Endodermal cell (in vitro differentiated cells): ENCODE measurements around the gene ACADS. TPM values are rescaled to one million over a fixed set of nuclear protein-coding genes. Genes with fewer than 3 reads are reported as not detected.

Experiments used
- DNase-seq: peaks from one replicate; pipeline ENCODE4 v3.0.0-alpha.2; 2017
- H3K27ac ChIP-seq: 2 replicates; pipeline ENCODE4 v1.5.1; 2013; ENCODE audit warnings: mild to moderate bottlenecking, low read depth, low read length, moderate library complexity
- H3K27me3 ChIP-seq: 2 replicates; pipeline ENCODE4 v1.6.1; 2013; ENCODE audit warnings: mild to moderate bottlenecking, low read length, moderate library complexity; ENCODE audit not compliant: insufficient read depth, control insufficient read depth, poor library complexity, severe bottlenecking
- H3K36me3 ChIP-seq: 2 replicates; pipeline ENCODE4 v1.7.0; 2013; ENCODE audit warnings: mild to moderate bottlenecking, low read length, moderate library complexity; ENCODE audit not compliant: control insufficient read depth, insufficient read depth
- H3K4me1 ChIP-seq: one replicate; pipeline ENCODE4 v1.7.0; 2013; ENCODE audit warnings: low read length; ENCODE audit not compliant: control insufficient read depth, insufficient read depth
- H3K4me3 ChIP-seq: 2 replicates; pipeline ENCODE4 v1.5.1; 2013; ENCODE audit warnings: mild to moderate bottlenecking, low read length, moderate library complexity
- H3K9ac ChIP-seq: 2 replicates; pipeline ENCODE4 v1.6.1; 2013; ENCODE audit warnings: mild to moderate bottlenecking, low read length, moderate library complexity; ENCODE audit not compliant: poor library complexity, severe bottlenecking; ENCODE audit errors: extremely low read depth
- H3K9me3 ChIP-seq: 2 replicates; pipeline ENCODE4 v1.6.1; 2013; ENCODE audit warnings: mild to moderate bottlenecking, low read length, moderate library complexity; ENCODE audit not compliant: control insufficient read depth
- H3K27ac Mint-ChIP-seq: 2 replicates; pipeline ENCODE4 v1.8.0; 2020; ENCODE audit warnings: mixed read lengths
- H3K27me3 Mint-ChIP-seq: 2 replicates; pipeline ENCODE4 v1.8.0; 2021; ENCODE audit warnings: mild to moderate bottlenecking, mixed read lengths; ENCODE audit not compliant: insufficient read depth
- H3K36me3 Mint-ChIP-seq: 2 replicates; pipeline ENCODE4 v1.8.0; 2020; ENCODE audit warnings: low read depth, mixed read lengths
- H3K4me1 Mint-ChIP-seq: 2 replicates; pipeline ENCODE4 v1.8.0; 2020; ENCODE audit warnings: mixed read lengths
- H3K4me3 Mint-ChIP-seq: 2 replicates; pipeline ENCODE4 v1.8.0; 2020; ENCODE audit warnings: mild to moderate bottlenecking, moderate library complexity, mixed read lengths
- H3K9me3 Mint-ChIP-seq: 2 replicates; pipeline ENCODE4 v1.8.0; 2020; ENCODE audit warnings: mild to moderate bottlenecking, mixed read lengths
- CTCF ChIP-seq: fragments of 200-600 bp; sonication (generic); conservative IDR thresholded peaks from 2 replicates; pipeline ENCODE4 v1.5.0; 2021; ENCODE audit warnings: antibody characterized with exemption, mild to moderate bottlenecking
- WGBS, 2 experiments: methylation state at CpG; one replicate each; pipeline versions ENCODE4 v1.1.5 to v1.1.7; 2013; ENCODE audit warnings: missing lambda C conversion rate in 2 of 2, mixed read lengths in 1 of 2; ENCODE audit not compliant: insufficient coverage in 1 of 2, insufficient read length in 1 of 2; 5-methylcytosine and 5-hydroxymethylcytosine counted together
- total RNA-seq, 2 donors: library from RNA; stranded (reverse); fragmentation: NEBNext Ultra II Directional in 1 of 2; extraction: Animal tissue kit (Norgen Biotek cat#: 25700) in 1 of 2; gene quantifications; 2 replicates in 1 of 2; 3 replicates in 1 of 2; pipeline ENCODE4 v1.2.1, GENCODE V29; 2021

ACADS gene
- total RNA-seq, 2 donors from 2014 or later = 8.0 to 9.2 TPM

DNA sequence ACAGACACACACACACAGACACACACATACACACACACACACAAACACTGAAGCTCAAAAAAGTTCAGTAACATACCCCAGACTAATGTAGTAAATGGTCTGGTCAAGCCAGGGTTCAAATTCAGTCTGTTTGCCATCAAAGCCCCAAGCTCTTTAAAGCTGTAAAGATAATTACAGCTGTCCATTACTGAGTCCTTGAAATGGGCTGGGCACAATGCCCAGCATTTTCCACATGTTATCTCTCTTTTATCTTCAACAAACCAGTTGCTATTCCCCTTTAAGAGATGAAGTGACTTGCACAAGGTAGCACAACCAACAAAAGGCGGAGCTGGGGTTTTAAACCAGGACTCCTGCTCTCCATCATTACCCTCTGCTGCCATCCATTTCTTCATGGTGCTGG, 23.0 kb upstream of the ACADS start:
- 96 to 100% methylated on average over 1 of the region's 1 CpG for WGBS, 2 experiments
- H3K36me3 Mint-ChIP-seq = peaks cover 39% of the 10 kb centered on the region
- TF ChIP-seq CTCF = no peak

GRCh38 chr12:120703311-120703942, 22.2 kb upstream of the ACADS start:
- Mint-ChIP-seq H3K4me1 (peaks cover 2% of the 10 kb centered on the region), H3K27me3 (no peaks in the 10 kb centered on the region), H3K4me3 (no peak overlapping the region), H3K36me3 (peaks cover 34% of the 10 kb centered on the region), H3K27ac (no peak overlapping the region), H3K9me3 (no peaks in the 10 kb centered on the region)
- 72 to 80% methylated on average over 4 to 9 of the region's 11 CpGs for WGBS, 2 experiments
- no peaks in the 10 kb centered on the region for H3K4me1 ChIP-seq
- no peak for TF ChIP-seq CTCF
- no peak for DNase-seq
- H3K27me3 ChIP-seq = no peaks in the 10 kb centered on the region
- no peaks in the 10 kb centered on the region for H3K9me3 ChIP-seq
- H3K9ac ChIP-seq = no peak overlapping the region
- no peak overlapping the region for H3K27ac ChIP-seq
- H3K4me3 ChIP-seq = no peak overlapping the region
- peaks cover 63% of the 10 kb centered on the region for H3K36me3 ChIP-seq

More for the DNA sequence above, 23.0 kb upstream of the ACADS start:
- Histone ChIP-seq H3K9ac (no peak overlapping the region), H3K9me3 (no peaks in the 10 kb centered on the region), H3K4me3 (no peak overlapping the region), H3K36me3 (peaks cover 71% of the 10 kb centered on the region), H3K4me1 (no peaks in the 10 kb centered on the region), H3K27me3 (no peaks in the 10 kb centered on the region), H3K27ac (no peak overlapping the region)
- Mint-ChIP-seq H3K4me3 (no peak overlapping the region), H3K27me3 (no peaks in the 10 kb centered on the region), H3K4me1 (peaks cover 2% of the 10 kb centered on the region), H3K27ac (no peak overlapping the region), H3K9me3 (no peaks in the 10 kb centered on the region)
- DNase-seq = no peak

DNA sequence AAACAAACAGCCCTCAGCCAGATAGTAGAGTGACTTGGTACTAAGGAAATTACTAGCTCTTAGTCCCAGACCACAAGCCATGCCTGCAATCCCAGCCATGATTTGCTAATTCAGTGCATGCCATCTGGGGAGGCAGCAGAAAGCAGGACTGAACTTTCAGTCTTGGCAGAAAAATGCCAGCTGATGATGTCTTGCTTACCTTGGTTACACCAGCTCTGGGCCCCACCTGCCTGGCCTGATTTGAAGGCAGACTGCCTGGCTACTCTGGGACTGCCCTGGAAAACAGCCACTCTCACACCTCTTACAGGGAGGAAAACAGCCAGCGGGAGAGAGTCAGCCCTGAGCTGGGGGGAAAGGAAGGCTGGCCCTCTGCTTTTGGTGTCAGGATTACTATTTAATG, 20.0 kb upstream of the ACADS start:
- peaks cover 42% of the 10 kb centered on the region for H3K36me3 ChIP-seq
- Mint-ChIP-seq H3K9me3 (no peaks in the 10 kb centered on the region), H3K36me3 (peaks cover 14% of the 10 kb centered on the region), H3K4me3 (no peak overlapping the region), H3K27me3 (no peaks in the 10 kb centered on the region), H3K27ac (peak overlapping the region; percentile 44), H3K4me1 (peaks cover 4% of the 10 kb centered on the region)
- no peaks in the 10 kb centered on the region for H3K4me1 ChIP-seq
- no peak overlapping the region for H3K9ac ChIP-seq
- no peak overlapping the region for H3K4me3 ChIP-seq
- no peak for TF ChIP-seq CTCF
- WGBS, 2 experiments = 100% methylated on average over 1 of the region's 1 CpG; no CpG with 5 or more reads in 1 of the 2 experiments
- DNase-seq = no peak
- H3K9me3 ChIP-seq = no peaks in the 10 kb centered on the region
- no peak overlapping the region for H3K27ac ChIP-seq
- H3K27me3 ChIP-seq = no peaks in the 10 kb centered on the region
